ENCODE measurements around the gene AKR1C3. TPM values are rescaled to one million over a fixed set of nuclear protein-coding genes. Genes with fewer than 3 reads are reported as not detected.

Gene AKR1C3
- total RNA-seq, 1 donor from 2014 or later = 1.2 TPM

GRCh38 chr10:5151076-5151475 lies 56.9 kb downstream of the AKR1C3 start:
- TF ChIP-seq CTCF (IDR thresholded peaks at IDR 0.05; ENCODE audit: insufficient read depth, low read length, poor library complexity, severe bottlenecking) = no peak
- Histone ChIP-seq H3K27me3 (ENCODE audit: control insufficient read depth, insufficient read depth, low read length) (no peaks in the 10 kb centered on the region), H3K36me3 (ENCODE audit: control insufficient read depth, insufficient read depth, low read length) (no peaks in the 10 kb centered on the region), H3K4me3 (ENCODE audit: low read depth, low read length) (no peak overlapping the region)
- DNase-seq (ENCODE audit: low read depth) = no peak

GRCh38 chr10:5155951-5156350 lies 61.7 kb downstream of the AKR1C3 start:
- Histone ChIP-seq H3K27me3 (ENCODE audit: control insufficient read depth, insufficient read depth, low read length) (no peaks in the 10 kb centered on the region), H3K36me3 (ENCODE audit: control insufficient read depth, insufficient read depth, low read length) (no peaks in the 10 kb centered on the region), H3K4me3 (ENCODE audit: low read depth, low read length) (no peak overlapping the region)
- no peak for TF ChIP-seq CTCF (IDR thresholded peaks at IDR 0.05; ENCODE audit: insufficient read depth, low read length, poor library complexity, severe bottlenecking)
- no peak for DNase-seq (ENCODE audit: low read depth)

Other genes with a start within 250 kb of the AKR1C3 start
- 1.2 and 1.5 TPM in 2 replicates for gene AKR1C1, start 131.0 kb upstream of the AKR1C3 start, total RNA-seq
- gene AKR1C2, start 90.6 kb upstream of the AKR1C3 start, total RNA-seq = 0.27 and 2.0 TPM in 2 replicates
- gene AKR1C8, start 90.7 kb downstream of the AKR1C3 start, total RNA-seq = 0.21 TPM in 1 of 2 replicates, not detected in the other
- not detected in 2 replicates for gene AKR1C4, start 102.4 kb downstream of the AKR1C3 start, total RNA-seq

All from kidney epithelial cell (primary cell).